Mesenchymal stem cell (in vitro differentiated cells and primary cell): ENCODE measurements around the gene ENPP3.

Source experiments
- DNase-seq: peaks from one replicate; pipeline ENCODE4 v3.0.0-alpha.2; 2013
- H2AFZ ChIP-seq: one replicate; pipeline ENCODE4 v1.6.1; 2013; ENCODE audit warnings: low read depth, mild to moderate bottlenecking, control low read depth, inconsistent platforms, low read length, moderate library complexity
- H2AK5ac ChIP-seq: 2 replicates; pipeline ENCODE4 v1.6.1; 2013; ENCODE audit warnings: low read length, moderate library complexity, mild to moderate bottlenecking, inconsistent platforms; ENCODE audit not compliant: severe bottlenecking
- H2BK120ac ChIP-seq: one replicate; pipeline ENCODE4 v1.6.1; 2013; ENCODE audit warnings: low read depth, mild to moderate bottlenecking, inconsistent platforms, low read length, moderate library complexity
- H2BK12ac ChIP-seq, 2 experiments: one replicate each; pipeline ENCODE4 v1.6.1; 2013; ENCODE audit warnings: inconsistent platforms in 2 of 2, low read length in 2 of 2, mild to moderate bottlenecking in 2 of 2, moderate library complexity in 2 of 2, control low read depth in 1 of 2
- H2BK15ac ChIP-seq: one replicate; pipeline ENCODE4 v1.6.1; 2013; ENCODE audit warnings: mild to moderate bottlenecking, low read depth, inconsistent platforms; ENCODE audit not compliant: poor library complexity, severe bottlenecking
- H2BK5ac ChIP-seq: 2 replicates; pipeline ENCODE4 v1.6.1; 2013; ENCODE audit warnings: low read depth, mild to moderate bottlenecking, low read length, control low read depth, inconsistent platforms; ENCODE audit not compliant: poor library complexity, severe bottlenecking
- H3K14ac ChIP-seq, 2 experiments: one replicate each; pipeline ENCODE4 v1.6.1; 2013; ENCODE audit warnings: inconsistent platforms in 2 of 2, low read length in 2 of 2, control low read depth in 1 of 2, mild to moderate bottlenecking in 1 of 2, moderate library complexity in 1 of 2
- H3K18ac ChIP-seq, 2 experiments: one replicate each; pipeline ENCODE4 v1.6.1; 2013; ENCODE audit warnings: inconsistent platforms in 2 of 2, low read length in 2 of 2, control low read depth in 1 of 2, low read depth in 1 of 2, mild to moderate bottlenecking in 1 of 2
- H3K23ac ChIP-seq, 2 experiments: one replicate each; pipeline ENCODE4 v1.6.1; 2013; ENCODE audit warnings: inconsistent platforms in 2 of 2, low read length in 2 of 2, mild to moderate bottlenecking in 2 of 2, moderate library complexity in 2 of 2, control low read depth in 1 of 2
- H3K27ac ChIP-seq: 2 replicates; pipeline ENCODE4 v1.5.1; 2013; ENCODE audit warnings: mild to moderate bottlenecking, moderate library complexity, low read length, control low read depth, inconsistent platforms; ENCODE audit not compliant: poor library complexity, severe bottlenecking
- H3K27me3 ChIP-seq, 2 experiments: 2 replicates each; pipeline versions ENCODE4 v1.6.1 to v1.7.0; 2013; ENCODE audit warnings: low read length in 2 of 2, mild to moderate bottlenecking in 2 of 2, moderate library complexity in 2 of 2, control low read depth in 1 of 2, inconsistent platforms in 1 of 2; ENCODE audit not compliant: control insufficient read depth in 1 of 2, insufficient read depth in 1 of 2
- H3K36me3 ChIP-seq, 2 experiments: 2 replicates each; pipeline versions ENCODE4 v1.6.1 to v1.7.0; 2013; ENCODE audit warnings: low read length in 2 of 2, control low read depth in 1 of 2, inconsistent platforms in 1 of 2, low read depth in 1 of 2, mild to moderate bottlenecking in 1 of 2; ENCODE audit not compliant: insufficient read depth in 2 of 2, control insufficient read depth in 1 of 2
- H3K4ac ChIP-seq, 2 experiments: one replicate each; pipeline ENCODE4 v1.6.1; 2013; ENCODE audit warnings: inconsistent platforms in 2 of 2, low read length in 2 of 2, mild to moderate bottlenecking in 2 of 2, moderate library complexity in 2 of 2, control low read depth in 1 of 2, low read depth in 1 of 2
- H3K4me1 ChIP-seq: 2 replicates; pipeline ENCODE4 v1.6.1; 2013; ENCODE audit warnings: low read depth, low read length, control low read depth; ENCODE audit not compliant: control insufficient read depth, insufficient read depth
- H3K4me2 ChIP-seq: 2 replicates; pipeline ENCODE4 v1.6.1; 2013; ENCODE audit warnings: low read length, mild to moderate bottlenecking, inconsistent platforms; ENCODE audit not compliant: poor library complexity, severe bottlenecking
- H3K4me3 ChIP-seq, 2 experiments: 2 replicates each; pipeline versions ENCODE4 v1.5.1 to v1.7.0; 2013; ENCODE audit warnings: low read length in 2 of 2, mild to moderate bottlenecking in 2 of 2, control low read depth in 1 of 2, low read depth in 1 of 2; ENCODE audit not compliant: insufficient read depth in 1 of 2
- H3K79me1 ChIP-seq: replicated peaks from 2 replicates; pipeline ENCODE4 v1.6.1; 2013; ENCODE audit warnings: mild to moderate bottlenecking, control low read depth, low read length, inconsistent platforms; ENCODE audit not compliant: poor library complexity, severe bottlenecking
- H3K9ac ChIP-seq: 2 replicates; pipeline ENCODE4 v1.7.0; 2013; ENCODE audit warnings: mild to moderate bottlenecking, low read length, moderate library complexity
- H3K9me3 ChIP-seq: 2 replicates; pipeline ENCODE4 v1.7.0; 2013; ENCODE audit warnings: mild to moderate bottlenecking, low read length; ENCODE audit not compliant: control insufficient read depth
- H4K8ac ChIP-seq: one replicate; pipeline ENCODE4 v1.6.1; 2013; ENCODE audit warnings: inconsistent platforms, mild to moderate bottlenecking, low read length, moderate library complexity
- H4K91ac ChIP-seq: one replicate; pipeline ENCODE4 v1.6.1; 2013; ENCODE audit warnings: mild to moderate bottlenecking, low read length, inconsistent platforms
- WGBS: methylation state at CpG from one replicate; pipeline ENCODE4 v1.1.7; 2013; ENCODE audit warnings: mixed read lengths; 5-methylcytosine and 5-hydroxymethylcytosine counted together

Gene ENPP3

DNA sequence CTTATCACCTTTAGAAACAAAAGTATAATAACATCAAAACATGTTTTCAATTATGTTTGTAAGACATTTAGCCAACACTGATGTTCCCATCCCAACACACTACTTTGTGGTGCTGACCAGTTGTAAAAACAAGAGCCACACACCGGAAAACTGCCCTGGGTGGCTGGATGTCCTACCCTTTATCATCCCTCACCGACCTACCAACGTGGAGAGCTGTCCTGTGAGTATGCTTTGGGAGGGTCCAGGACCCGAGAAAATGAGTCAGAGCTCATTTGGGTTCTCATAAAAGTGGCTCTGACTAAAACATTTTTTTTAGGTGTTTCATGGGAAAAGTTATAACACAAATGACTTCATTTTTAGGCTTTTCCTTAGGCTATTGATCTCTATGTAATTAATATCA lies 103.1 kb downstream of the ENPP3 start:
- H3K27ac ChIP-seq, result no peak overlapping the region
- WGBS, result 95% methylated on average over 3 of the region's 4 CpGs
- H3K79me1 ChIP-seq, result no peaks in the 10 kb centered on the region
- H3K14ac ChIP-seq, result no peak overlapping the region
- no peak for DNase-seq
- no peak overlapping the region for H2BK15ac ChIP-seq
- H3K9ac ChIP-seq, result no peak overlapping the region
- H2BK5ac ChIP-seq, result no peak overlapping the region
- H3K4ac ChIP-seq, result no peak overlapping the region
- H2AFZ ChIP-seq, result no peak overlapping the region
- H3K4me2 ChIP-seq, result no peak overlapping the region
- H3K27me3 ChIP-seq, result no peaks in the 10 kb centered on the region
- H4K8ac ChIP-seq, result no peak overlapping the region
- peak overlapping the region in 1 of 2 experiments; percentile 21 for H3K18ac ChIP-seq
- no peak overlapping the region for H2BK12ac ChIP-seq
- no peak overlapping the region for H3K23ac ChIP-seq
- H4K91ac ChIP-seq, result no peak overlapping the region
- no peak overlapping the region for H2BK120ac ChIP-seq
- no peaks in the 10 kb centered on the region for H3K36me3 ChIP-seq
- no peak overlapping the region for H2AK5ac ChIP-seq
- no peak overlapping the region for H3K4me3 ChIP-seq
- H3K9me3 ChIP-seq, result no peaks in the 10 kb centered on the region
- peaks cover 1% of the 10 kb centered on the region for H3K4me1 ChIP-seq

DNA sequence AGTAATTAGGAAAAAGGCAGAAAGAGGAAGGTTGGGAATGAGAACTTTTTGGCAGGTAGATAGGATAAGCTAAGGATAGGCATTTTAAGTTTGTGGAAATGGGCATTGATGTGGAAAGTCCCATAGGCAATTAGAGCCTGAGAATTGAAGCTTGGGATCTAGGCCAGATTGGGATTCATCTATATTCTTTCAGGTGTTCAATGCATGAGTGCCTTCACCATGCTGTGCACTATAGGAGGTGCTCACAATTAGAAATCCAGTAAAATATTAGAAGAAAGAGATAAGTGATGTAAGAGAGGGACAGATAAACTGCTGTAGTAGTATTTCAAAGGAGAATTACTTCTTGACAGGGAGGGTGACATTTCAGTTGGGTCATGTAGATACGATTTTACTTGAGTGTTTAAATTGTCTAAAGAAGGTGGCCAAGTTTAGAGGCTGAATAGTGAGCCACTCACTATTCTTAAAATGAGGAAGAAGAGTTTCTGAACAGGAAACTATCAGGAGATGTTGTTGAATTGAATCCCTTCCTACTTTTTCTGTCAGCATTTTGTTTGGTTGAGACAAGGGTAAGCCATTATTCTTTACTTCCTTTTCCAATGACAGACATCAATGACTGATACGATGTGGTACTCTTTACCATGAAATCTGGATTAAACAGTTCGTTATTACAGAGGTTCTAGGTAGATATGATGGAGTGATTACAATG lies 104.7 kb downstream of the ENPP3 start:
- Histone ChIP-seq H3K9me3 (no peaks in the 10 kb centered on the region), H2AK5ac (no peak overlapping the region), H3K4ac (no peak overlapping the region), H2BK120ac (no peak overlapping the region), H3K36me3 (no peaks in the 10 kb centered on the region), H3K79me1 (no peaks in the 10 kb centered on the region), H3K23ac (no peak overlapping the region), H3K27me3 (no peaks in the 10 kb centered on the region), H3K4me2 (no peak overlapping the region), H3K9ac (no peak overlapping the region), H2BK12ac (no peak overlapping the region), H2BK5ac (no peak overlapping the region), H2AFZ (no peak overlapping the region), H3K27ac (no peak overlapping the region), H3K4me3 (no peak overlapping the region), H3K4me1 (peaks cover 1% of the 10 kb centered on the region), H4K91ac (no peak overlapping the region), H3K14ac (no peak overlapping the region), H4K8ac (no peak overlapping the region), H3K18ac (no peak overlapping the region), H2BK15ac (no peak overlapping the region)
- WGBS, result 86% methylated on average over 3 of the region's 3 CpGs
- DNase-seq, result no peak

DNA sequence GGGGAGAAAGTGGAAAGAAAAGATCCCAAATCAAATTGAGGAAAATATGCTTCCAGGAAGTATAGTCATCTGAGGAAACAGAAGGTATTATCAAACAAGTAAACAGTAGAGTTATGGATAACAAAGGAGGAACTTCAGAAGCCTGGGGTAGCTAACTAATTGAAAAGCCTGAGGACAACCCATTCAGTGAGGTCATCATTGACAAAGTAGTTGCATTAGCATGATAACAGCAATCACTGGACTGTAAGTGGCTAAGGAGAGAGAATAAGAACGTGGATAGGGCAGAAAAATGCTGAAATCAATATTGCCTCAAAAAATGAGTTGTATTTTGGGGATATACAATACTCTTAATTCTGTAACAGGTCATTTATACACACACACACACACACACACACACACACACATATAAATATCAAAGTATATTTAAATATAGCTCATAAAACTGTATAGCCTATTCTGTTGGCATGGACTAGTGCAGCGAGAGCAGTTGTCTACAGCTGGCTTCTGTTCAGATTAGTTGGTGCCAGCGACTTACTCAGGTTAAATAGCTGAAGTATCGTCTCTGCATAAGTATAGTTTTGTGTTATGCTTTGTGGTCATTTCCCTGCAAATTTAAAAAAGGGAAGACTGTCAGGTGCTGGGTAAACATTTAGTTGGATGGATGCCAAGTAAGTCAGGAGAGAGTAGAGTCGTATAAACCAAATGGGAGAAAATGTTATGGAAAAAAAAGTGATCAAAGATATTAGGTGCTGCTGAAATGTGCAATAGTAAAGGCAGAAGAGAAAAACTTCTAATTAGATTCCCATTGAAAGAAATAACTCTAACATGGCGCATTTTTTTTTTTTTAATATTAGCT lies 107.6 kb downstream of the ENPP3 start:
- H3K4me1 ChIP-seq, result peaks cover 1% of the 10 kb centered on the region
- no peak overlapping the region for H4K8ac ChIP-seq
- no peak overlapping the region for H2BK5ac ChIP-seq
- no peak overlapping the region for H3K18ac ChIP-seq
- DNase-seq, result no peak
- H3K9me3 ChIP-seq, result no peaks in the 10 kb centered on the region
- H3K14ac ChIP-seq, result no peak overlapping the region
- H3K4me2 ChIP-seq, result no peak overlapping the region
- WGBS, result 87% methylated on average over 5 of the region's 6 CpGs
- no peak overlapping the region for H3K27ac ChIP-seq
- H4K91ac ChIP-seq, result no peak overlapping the region
- no peaks in the 10 kb centered on the region for H3K79me1 ChIP-seq
- no peak overlapping the region for H2BK12ac ChIP-seq
- H3K23ac ChIP-seq, result no peak overlapping the region
- H3K27me3 ChIP-seq, result no peaks in the 10 kb centered on the region
- no peak overlapping the region for H3K4me3 ChIP-seq
- no peak overlapping the region for H2AFZ ChIP-seq
- no peak overlapping the region for H3K4ac ChIP-seq
- no peaks in the 10 kb centered on the region for H3K36me3 ChIP-seq
- no peak overlapping the region for H3K9ac ChIP-seq
- H2AK5ac ChIP-seq, result no peak overlapping the region
- no peak overlapping the region for H2BK120ac ChIP-seq
- no peak overlapping the region for H2BK15ac ChIP-seq

DNA sequence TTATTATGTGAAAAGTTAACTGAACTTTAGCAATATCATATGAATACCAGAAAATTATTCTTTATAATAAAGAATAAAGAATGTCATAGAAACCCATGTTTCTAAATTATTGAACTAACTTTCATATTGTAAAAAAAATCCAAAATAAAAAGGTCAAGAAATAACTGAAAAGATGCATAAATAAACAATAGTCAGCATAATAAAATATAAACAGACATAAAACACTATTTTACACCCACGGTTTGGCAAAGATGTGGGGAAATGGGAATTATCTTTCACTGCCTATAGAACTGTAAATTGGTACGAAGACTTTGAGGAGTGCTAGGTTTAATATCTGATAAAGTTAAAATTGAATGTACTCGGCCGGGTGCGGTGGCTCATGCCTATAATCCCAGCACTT lies 108.4 kb downstream of the ENPP3 start:
- 100% methylated on average over 5 of the region's 5 CpGs for WGBS
- no peak overlapping the region for H3K4me3 ChIP-seq
- H3K4me2 ChIP-seq, result no peak overlapping the region

More for the DNA sequence above, 108.4 kb downstream of the ENPP3 start:
- Histone ChIP-seq H3K36me3 (no peaks in the 10 kb centered on the region), H4K91ac (no peak overlapping the region), H2BK5ac (no peak overlapping the region), H2AK5ac (no peak overlapping the region), H2AFZ (no peak overlapping the region), H3K23ac (no peak overlapping the region), H3K79me1 (no peaks in the 10 kb centered on the region), H3K18ac (no peak overlapping the region), H3K4ac (no peak overlapping the region), H3K9ac (no peak overlapping the region), H3K27me3 (no peaks in the 10 kb centered on the region), H3K27ac (no peak overlapping the region), H3K4me1 (no peaks in the 10 kb centered on the region), H2BK15ac (no peak overlapping the region), H2BK120ac (no peak overlapping the region), H3K14ac (no peak overlapping the region), H4K8ac (no peak overlapping the region), H3K9me3 (no peaks in the 10 kb centered on the region), H2BK12ac (no peak overlapping the region)
- no peak for DNase-seq
